ENCODE results near the gene LYPD6B. TPM values are rescaled to one million over a fixed set of nuclear protein-coding genes. Genes with fewer than 3 reads are reported as not detected.

The LYPD6B gene
- total RNA-seq, 1 donor: 2.5 TPM

DNA sequence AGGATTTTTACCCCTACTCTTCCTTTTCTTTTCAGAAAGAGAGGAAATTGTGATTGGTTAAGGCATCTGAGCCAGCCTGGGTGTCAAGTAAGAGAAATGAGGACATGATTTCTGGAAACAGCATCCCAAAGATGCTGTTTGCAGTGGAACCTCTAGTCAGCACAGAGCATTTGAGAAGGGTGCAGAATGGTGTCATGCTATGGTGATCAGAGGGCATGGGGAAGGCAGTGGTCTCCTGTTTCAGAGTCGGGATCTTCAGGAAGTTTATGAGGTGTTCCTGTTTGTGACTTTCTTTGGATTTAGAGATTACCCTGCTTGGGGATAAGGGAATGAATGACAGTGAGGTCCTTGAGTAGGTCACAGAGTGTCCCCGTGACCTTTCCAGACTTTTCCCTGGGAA, 117.5 kb downstream of the LYPD6B start:
- no peak overlapping the region for H2AFZ ChIP-seq (ENCODE audit: low read length)
- H4K20me1 ChIP-seq (ENCODE audit: insufficient read depth, low read length): no peaks in the 10 kb centered on the region
- H3K27me3 ChIP-seq (ENCODE audit: insufficient read depth, low read length): no peaks in the 10 kb centered on the region
- no peaks in the 10 kb centered on the region for H3K9me3 ChIP-seq (ENCODE audit: low read depth, low read length)
- no peaks in the 10 kb centered on the region for H3K4me1 ChIP-seq (ENCODE audit: insufficient read depth, low read length)
- TF ChIP-seq, protein P1, sequence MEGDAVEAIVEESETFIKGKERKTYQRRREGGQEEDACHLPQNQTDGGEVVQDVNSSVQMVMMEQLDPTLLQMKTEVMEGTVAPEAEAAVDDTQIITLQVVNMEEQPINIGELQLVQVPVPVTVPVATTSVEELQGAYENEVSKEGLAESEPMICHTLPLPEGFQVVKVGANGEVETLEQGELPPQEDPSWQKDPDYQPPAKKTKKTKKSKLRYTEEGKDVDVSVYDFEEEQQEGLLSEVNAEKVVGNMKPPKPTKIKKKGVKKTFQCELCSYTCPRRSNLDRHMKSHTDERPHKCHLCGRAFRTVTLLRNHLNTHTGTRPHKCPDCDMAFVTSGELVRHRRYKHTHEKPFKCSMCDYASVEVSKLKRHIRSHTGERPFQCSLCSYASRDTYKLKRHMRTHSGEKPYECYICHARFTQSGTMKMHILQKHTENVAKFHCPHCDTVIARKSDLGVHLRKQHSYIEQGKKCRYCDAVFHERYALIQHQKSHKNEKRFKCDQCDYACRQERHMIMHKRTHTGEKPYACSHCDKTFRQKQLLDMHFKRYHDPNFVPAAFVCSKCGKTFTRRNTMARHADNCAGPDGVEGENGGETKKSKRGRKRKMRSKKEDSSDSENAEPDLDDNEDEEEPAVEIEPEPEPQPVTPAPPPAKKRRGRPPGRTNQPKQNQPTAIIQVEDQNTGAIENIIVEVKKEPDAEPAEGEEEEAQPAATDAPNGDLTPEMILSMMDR (IDR thresholded peaks at IDR 0.05; ENCODE audit: extremely low read depth, low read depth, low read length): no peak
- H3K36me3 ChIP-seq (ENCODE audit: insufficient read depth, low read length): no peaks in the 10 kb centered on the region
- no peak overlapping the region for H3K4me2 ChIP-seq (ENCODE audit: insufficient read depth, low read length)
- H3K79me2 ChIP-seq (ENCODE audit: insufficient read depth, low read length): no peaks in the 10 kb centered on the region
- no peak for DNase-seq (ENCODE audit: insufficient read length, low spot score, missing footprints)
- no peak overlapping the region for H3K27ac ChIP-seq (ENCODE audit: low read depth, low read length)
- H3K4me3 ChIP-seq (ENCODE audit: insufficient read depth, low read length): no peak overlapping the region

DNA sequence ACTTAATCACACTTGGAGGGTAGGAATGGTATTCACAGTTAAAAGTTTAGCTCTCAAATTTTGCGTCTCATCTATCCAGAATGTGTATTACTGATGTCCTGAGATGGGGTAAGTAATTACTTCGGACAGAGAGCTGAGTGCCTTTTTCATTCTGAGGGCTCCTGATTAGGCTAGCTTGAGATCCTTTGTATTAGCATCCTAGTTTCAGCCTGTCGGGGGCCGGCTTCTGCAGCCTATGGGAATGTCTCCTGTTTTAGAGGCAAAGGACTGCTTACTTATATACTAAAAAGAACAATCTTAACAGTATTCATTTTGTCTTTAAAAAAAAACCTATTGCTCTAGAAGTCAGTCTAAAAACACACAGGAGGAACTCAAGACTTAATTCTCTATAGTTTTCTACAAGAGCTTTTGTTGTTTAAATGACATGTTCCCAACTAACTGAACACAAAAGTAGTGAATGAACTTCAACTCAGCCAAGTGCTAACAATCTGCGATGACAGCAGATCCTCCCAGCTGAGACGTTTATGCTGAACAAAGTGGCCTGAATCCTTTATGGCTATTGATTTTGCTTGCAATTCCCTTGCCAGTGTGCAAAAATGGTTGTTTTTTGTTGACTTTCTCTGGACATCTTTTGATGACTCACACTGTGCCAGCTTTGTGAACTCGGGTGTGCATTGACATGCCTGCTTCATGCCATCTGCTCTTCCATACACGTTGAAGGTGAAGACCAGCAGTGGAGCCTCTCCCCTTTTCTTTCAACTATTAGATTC, 118.7 kb downstream of the LYPD6B start:
- Histone ChIP-seq H3K4me1 (ENCODE audit: insufficient read depth, low read length) (no peaks in the 10 kb centered on the region), H3K9me3 (ENCODE audit: low read depth, low read length) (no peaks in the 10 kb centered on the region), H3K27ac (ENCODE audit: low read depth, low read length) (no peak overlapping the region), H3K27me3 (ENCODE audit: insufficient read depth, low read length) (no peaks in the 10 kb centered on the region), H2AFZ (ENCODE audit: low read length) (no peak overlapping the region), H3K79me2 (ENCODE audit: insufficient read depth, low read length) (no peaks in the 10 kb centered on the region), H3K4me2 (ENCODE audit: insufficient read depth, low read length) (no peak overlapping the region), H4K20me1 (ENCODE audit: insufficient read depth, low read length) (no peaks in the 10 kb centered on the region), H3K4me3 (ENCODE audit: insufficient read depth, low read length) (no peak overlapping the region), H3K36me3 (ENCODE audit: insufficient read depth, low read length) (no peaks in the 10 kb centered on the region)
- no peak for DNase-seq (ENCODE audit: insufficient read length, low spot score, missing footprints)
- TF ChIP-seq, protein P1 (IDR thresholded peaks at IDR 0.05; ENCODE audit: extremely low read depth, low read depth, low read length): no peak

DNA sequence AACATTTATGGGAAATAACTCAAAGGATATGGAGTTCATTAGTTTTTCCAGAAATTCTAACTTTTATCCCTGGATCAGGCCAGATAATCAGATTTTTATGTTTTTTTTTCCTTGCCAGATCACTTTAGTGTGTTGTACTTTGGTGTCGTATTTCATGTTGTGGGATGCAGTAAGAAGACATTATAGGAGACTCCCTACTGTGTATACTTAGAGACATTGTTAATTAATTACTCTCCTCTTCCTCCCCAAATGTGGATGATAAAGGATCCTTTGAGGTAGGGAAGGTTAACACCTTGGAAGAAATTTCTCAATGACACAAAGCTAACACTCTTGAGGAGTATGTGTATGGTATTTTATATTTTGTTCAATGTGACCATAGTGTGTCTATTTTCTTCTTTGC, 120.5 kb downstream of the LYPD6B start:
- H3K4me1 ChIP-seq (ENCODE audit: insufficient read depth, low read length): no peaks in the 10 kb centered on the region
- H3K79me2 ChIP-seq (ENCODE audit: insufficient read depth, low read length): no peaks in the 10 kb centered on the region
- H3K27ac ChIP-seq (ENCODE audit: low read depth, low read length): no peak overlapping the region
- no peak overlapping the region for H3K4me2 ChIP-seq (ENCODE audit: insufficient read depth, low read length)
- no peaks in the 10 kb centered on the region for H3K27me3 ChIP-seq (ENCODE audit: insufficient read depth, low read length)
- no peaks in the 10 kb centered on the region for H3K36me3 ChIP-seq (ENCODE audit: insufficient read depth, low read length)
- no peaks in the 10 kb centered on the region for H3K9me3 ChIP-seq (ENCODE audit: low read depth, low read length)
- no peak for DNase-seq (ENCODE audit: insufficient read length, low spot score, missing footprints)
- TF ChIP-seq, protein P1 (IDR thresholded peaks at IDR 0.05; ENCODE audit: extremely low read depth, low read depth, low read length): no peak
- no peak overlapping the region for H2AFZ ChIP-seq (ENCODE audit: low read length)
- H4K20me1 ChIP-seq (ENCODE audit: insufficient read depth, low read length): no peaks in the 10 kb centered on the region
- H3K4me3 ChIP-seq (ENCODE audit: insufficient read depth, low read length): no peak overlapping the region

DNA sequence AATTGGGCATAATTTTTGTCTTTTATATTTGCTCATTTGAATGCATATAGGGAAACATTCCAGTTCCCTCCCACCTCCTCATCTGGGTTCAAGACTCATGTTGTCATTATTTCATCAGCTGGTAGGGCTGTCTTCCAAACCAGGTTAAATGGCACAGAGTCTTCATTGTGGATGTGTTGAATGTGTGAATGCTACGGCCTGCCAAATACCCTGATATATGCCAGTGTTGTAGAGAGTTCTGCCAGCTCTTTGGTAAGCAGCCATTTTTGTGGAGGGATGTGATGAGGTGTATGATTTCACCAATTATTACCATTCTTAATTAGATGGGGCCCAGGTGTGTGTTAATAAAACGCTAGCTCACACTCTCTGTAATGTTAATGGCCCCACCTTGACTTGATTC, 121.7 kb downstream of the LYPD6B start:
- H4K20me1 ChIP-seq (ENCODE audit: insufficient read depth, low read length): no peaks in the 10 kb centered on the region
- H3K4me1 ChIP-seq (ENCODE audit: insufficient read depth, low read length): no peaks in the 10 kb centered on the region
- no peak overlapping the region for H3K27ac ChIP-seq (ENCODE audit: low read depth, low read length)
- H3K79me2 ChIP-seq (ENCODE audit: insufficient read depth, low read length): no peaks in the 10 kb centered on the region
- DNase-seq (ENCODE audit: insufficient read length, low spot score, missing footprints): no peak
- TF ChIP-seq, protein P1 (IDR thresholded peaks at IDR 0.05; ENCODE audit: extremely low read depth, low read depth, low read length): no peak
- no peaks in the 10 kb centered on the region for H3K36me3 ChIP-seq (ENCODE audit: insufficient read depth, low read length)
- H3K4me3 ChIP-seq (ENCODE audit: insufficient read depth, low read length): no peak overlapping the region
- no peaks in the 10 kb centered on the region for H3K27me3 ChIP-seq (ENCODE audit: insufficient read depth, low read length)
- H3K9me3 ChIP-seq (ENCODE audit: low read depth, low read length): no peaks in the 10 kb centered on the region
- H3K4me2 ChIP-seq (ENCODE audit: insufficient read depth, low read length): no peak overlapping the region
- no peak overlapping the region for H2AFZ ChIP-seq (ENCODE audit: low read length)

Measured in osteoblast (primary cell).